Measurements from ENCODE around the gene PRKCB. TPM values are rescaled to one million over a fixed set of nuclear protein-coding genes. Genes with fewer than 3 reads are reported as not detected.

Gene PRKCB
- total RNA-seq, 1 experiment from 2014 or later = not detected

DNA sequence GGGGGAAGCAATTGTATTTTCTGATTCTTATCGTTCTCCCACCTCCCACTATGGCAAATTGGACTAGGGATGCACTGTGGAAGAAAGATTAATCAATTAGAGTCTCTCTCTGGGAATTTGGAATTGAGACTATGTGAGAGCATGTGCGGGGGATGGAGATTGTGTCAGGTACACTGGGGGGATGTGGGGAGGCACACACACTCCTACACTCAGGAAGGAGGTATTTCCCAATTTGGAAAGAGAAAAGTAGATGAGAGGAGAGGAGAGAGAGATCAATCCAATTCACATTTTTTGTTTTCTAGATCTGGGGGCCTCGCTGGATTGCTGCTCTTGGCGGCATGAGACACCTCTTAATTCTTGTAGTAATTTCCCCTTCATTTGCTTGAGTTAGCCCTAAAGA, 14.3 kb upstream of the PRKCB start:
- H3K9me2 ChIP-seq (replicated peaks; ENCODE audit: low read length) = no peaks in the 10 kb centered on the region
- no peaks in the 10 kb centered on the region for H3K4me1 ChIP-seq (ENCODE audit: insufficient read depth, low read length)
- H2AFZ ChIP-seq (ENCODE audit: low read length) = no peak overlapping the region
- no peak overlapping the region for H3K27ac ChIP-seq (ENCODE audit: low read length)
- H3K9ac ChIP-seq (ENCODE audit: low read length) = no peak overlapping the region
- H3K36me3 ChIP-seq (ENCODE audit: low read depth, low read length) = no peaks in the 10 kb centered on the region
- H3K79me2 ChIP-seq (ENCODE audit: low read length) = no peaks in the 10 kb centered on the region
- ChIA-PET CTCF (interaction anchor here (0.7 kb wide), 1 partner anchor 19 kb away, joined by 3 read pairs; no protein-coding TSS in a partner anchor), POLR2A (ENCODE audit: unreplicated experiment) (no interaction called here)
- DNase-seq = no peak
- TF ChIP-seq, protein P1, sequence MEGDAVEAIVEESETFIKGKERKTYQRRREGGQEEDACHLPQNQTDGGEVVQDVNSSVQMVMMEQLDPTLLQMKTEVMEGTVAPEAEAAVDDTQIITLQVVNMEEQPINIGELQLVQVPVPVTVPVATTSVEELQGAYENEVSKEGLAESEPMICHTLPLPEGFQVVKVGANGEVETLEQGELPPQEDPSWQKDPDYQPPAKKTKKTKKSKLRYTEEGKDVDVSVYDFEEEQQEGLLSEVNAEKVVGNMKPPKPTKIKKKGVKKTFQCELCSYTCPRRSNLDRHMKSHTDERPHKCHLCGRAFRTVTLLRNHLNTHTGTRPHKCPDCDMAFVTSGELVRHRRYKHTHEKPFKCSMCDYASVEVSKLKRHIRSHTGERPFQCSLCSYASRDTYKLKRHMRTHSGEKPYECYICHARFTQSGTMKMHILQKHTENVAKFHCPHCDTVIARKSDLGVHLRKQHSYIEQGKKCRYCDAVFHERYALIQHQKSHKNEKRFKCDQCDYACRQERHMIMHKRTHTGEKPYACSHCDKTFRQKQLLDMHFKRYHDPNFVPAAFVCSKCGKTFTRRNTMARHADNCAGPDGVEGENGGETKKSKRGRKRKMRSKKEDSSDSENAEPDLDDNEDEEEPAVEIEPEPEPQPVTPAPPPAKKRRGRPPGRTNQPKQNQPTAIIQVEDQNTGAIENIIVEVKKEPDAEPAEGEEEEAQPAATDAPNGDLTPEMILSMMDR (conservative IDR thresholded peaks at IDR 0.05; ENCODE audit: low read depth, low read length) = no peak
- TF ChIP-seq EZH2phosphoT487 (IDR thresholded peaks at IDR 0.05; ENCODE audit: borderline replicate concordance, low read length) = no peak
- TF ChIP-seq EZH2 (IDR thresholded peaks at IDR 0.05; ENCODE audit: low read length, unreplicated experiment) = no peak
- no peaks in the 10 kb centered on the region for H3K9me3 ChIP-seq (ENCODE audit: low read length)
- ATAC-seq = no peak
- no TSS peak for BruUV-seq (replicated peaks)
- no peak overlapping the region for H3K4me2 ChIP-seq (ENCODE audit: low read length)
- no peak overlapping the region for H3K4me3 ChIP-seq (ENCODE audit: low read length)
- no peaks in the 10 kb centered on the region for H3F3A ChIP-seq (ENCODE audit: low read length, unreplicated experiment)
- peaks cover 21% of the 10 kb centered on the region for H3K27me3 ChIP-seq (ENCODE audit: low read length)
- intact Hi-C loops (cut with micrococcal nuclease) = no loop called here
- H4K20me1 ChIP-seq (ENCODE audit: low read length) = no peaks in the 10 kb centered on the region

DNA sequence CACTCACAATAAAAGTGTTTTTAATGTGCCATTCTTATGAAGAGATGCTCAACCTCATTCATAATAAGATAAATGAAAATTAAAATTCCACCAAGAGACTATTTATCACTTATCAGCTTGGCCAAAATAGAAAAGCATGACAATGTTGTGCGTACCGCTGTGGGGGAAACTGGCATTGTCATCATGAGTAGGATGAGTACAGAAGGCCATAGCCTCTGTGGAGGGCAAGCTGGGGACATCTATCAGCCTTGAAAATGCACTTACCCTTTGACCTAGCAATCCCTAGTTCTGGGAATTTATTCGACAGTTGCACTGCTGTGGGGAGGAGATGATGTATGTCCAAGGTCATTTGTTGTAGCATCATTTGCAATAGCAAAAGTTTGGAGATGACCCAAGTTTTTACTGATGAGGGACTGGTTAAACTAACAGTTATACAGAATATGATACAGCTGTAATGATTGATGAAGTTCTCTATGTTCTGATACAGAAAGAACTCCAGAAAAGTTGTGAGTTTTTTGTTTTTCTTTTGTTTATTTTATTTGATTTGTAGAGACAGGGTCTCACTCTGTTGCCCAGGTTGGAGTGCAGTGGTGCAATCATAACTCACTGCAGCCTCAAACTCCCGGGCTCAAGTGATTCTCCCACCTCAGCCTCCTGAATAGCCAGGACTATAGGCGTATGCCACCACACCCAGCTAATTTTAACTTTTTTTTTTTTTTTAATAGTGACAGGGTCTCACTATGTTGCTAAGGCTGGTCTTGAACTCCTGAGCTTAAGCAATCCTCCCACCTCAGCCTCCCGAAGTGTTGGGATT, 13.7 kb upstream of the PRKCB start:
- Histone ChIP-seq H3K4me3 (ENCODE audit: low read length) (no peak overlapping the region), H3K36me3 (ENCODE audit: low read depth, low read length) (no peaks in the 10 kb centered on the region), H4K20me1 (ENCODE audit: low read length) (no peaks in the 10 kb centered on the region), H3K27ac (ENCODE audit: low read length) (no peak overlapping the region), H3K9me2 (replicated peaks; ENCODE audit: low read length) (no peaks in the 10 kb centered on the region), H3K9me3 (ENCODE audit: low read length) (no peaks in the 10 kb centered on the region), H3K27me3 (ENCODE audit: low read length) (peaks cover 21% of the 10 kb centered on the region), H3K79me2 (ENCODE audit: low read length) (no peaks in the 10 kb centered on the region), H3K4me1 (ENCODE audit: insufficient read depth, low read length) (no peaks in the 10 kb centered on the region), H3K9ac (ENCODE audit: low read length) (no peak overlapping the region), H3F3A (ENCODE audit: low read length, unreplicated experiment) (no peaks in the 10 kb centered on the region), H3K4me2 (ENCODE audit: low read length) (no peak overlapping the region), H2AFZ (ENCODE audit: low read length) (no peak overlapping the region)
- BruUV-seq (replicated peaks) = no TSS peak
- intact Hi-C loops (cut with micrococcal nuclease) = no loop called here
- ChIA-PET POLR2A (ENCODE audit: unreplicated experiment) (no interaction called here), CTCF (no interaction called here)
- no peak for ATAC-seq
- no peak for TF ChIP-seq EZH2phosphoT487 (IDR thresholded peaks at IDR 0.05; ENCODE audit: borderline replicate concordance, low read length)
- TF ChIP-seq EZH2 (IDR thresholded peaks at IDR 0.05; ENCODE audit: low read length, unreplicated experiment) = no peak
- TF ChIP-seq, protein P1 (conservative IDR thresholded peaks at IDR 0.05; ENCODE audit: low read depth, low read length) = no peak
- DNase-seq = no peak

Data from PC-3 (cell line).